GM12878 (cell line): ENCODE measurements around the gene PIPOX. TPM values are rescaled to one million over a fixed set of nuclear protein-coding genes. Genes with fewer than 3 reads are reported as not detected.

Experiments
- ATAC-seq: fragments of 200-7000 bp; cut with Tn5 transposase; 3 replicates; pipeline ENCODE4 v1.9.1; 2020; ENCODE audit warnings: mild to moderate bottlenecking, moderate library complexity
- BruUV-seq: library from RNA; stranded (reverse); fragments of 400-500 nt; replicated peaks from 2 replicates; lab custom pipeline; 2021; lab: Mats Ljungman, UMichigan
- CTCF ChIA-PET: fragments of 300-600 bp; sonication (Branson Sonifier 250); formaldehyde crosslinking; extraction: SDS; loops from one replicate; lab custom pipeline; 2021; ENCODE audit warnings: inconsistent platforms; lab: Yijun Ruan, JAX
- POLR2A ChIA-PET: fragments of 350-600 bp; formaldehyde crosslinking; extraction: SDS; loops from one replicate; lab custom pipeline; 2021; ENCODE audit warnings: inconsistent platforms; lab: Charles Lee
- RAD21 ChIA-PET: fragments of 300-600 bp; sonication (Branson Sonifier 250); formaldehyde crosslinking; loops from one replicate; lab custom pipeline; 2023; ENCODE audit warnings: antibody characterized with exemption; ENCODE audit not compliant: unreplicated experiment; lab: Charles Lee
- SMC1A ChIA-PET: fragments of 300-600 bp; sonication (Branson Sonifier 250); formaldehyde crosslinking; loops from one replicate; lab custom pipeline; 2023; ENCODE audit not compliant: unreplicated experiment, uncharacterized antibody; lab: Charles Lee
- DNase-seq: peaks from one replicate; pipeline ENCODE4 v3.0.0-alpha.2; 2011; ENCODE audit warnings: low read depth, low spot score
- FAIRE-seq: peaks from 3 replicates; lab custom pipeline; 2011; peaks lifted over from hg19 to GRCh38; lab: Jason Lieb, UNC
- H2AFZ ChIP-seq: 2 replicates; pipeline ENCODE4 v1.6.0; 2011; ENCODE audit warnings: low read depth, low read length, control low read depth; ENCODE audit not compliant: control insufficient read depth
- H3K27ac ChIP-seq: 2 replicates; pipeline ENCODE4 v1.5.1; 2011; ENCODE audit warnings: control low read depth; ENCODE audit not compliant: control insufficient read depth, insufficient read depth
- H3K27me3 ChIP-seq, 2 experiments: replicated peaks in 1 of 2; 2 replicates each; pipeline versions ENCODE4 v1.6.0 to v1.6.1; 2011; ENCODE audit warnings: low read length in 1 of 2; ENCODE audit not compliant: control insufficient read depth in 2 of 2, insufficient read depth in 2 of 2
- H3K36me3 ChIP-seq, 2 experiments: 2 replicates each; pipeline ENCODE4 v1.5.1; 2011; ENCODE audit warnings: low read length in 1 of 2; ENCODE audit not compliant: control insufficient read depth in 2 of 2, insufficient read depth in 2 of 2
- H3K4me1 ChIP-seq: 2 replicates; pipeline ENCODE4 v1.6.1; 2011; ENCODE audit warnings: mild to moderate bottlenecking, low read length, moderate library complexity, mixed read lengths; ENCODE audit not compliant: control insufficient read depth, insufficient read depth
- H3K4me2 ChIP-seq: 2 replicates; pipeline ENCODE4 v1.6.0; 2011; ENCODE audit warnings: control low read depth; ENCODE audit not compliant: control insufficient read depth, insufficient read depth
- H3K4me3 ChIP-seq: fragments of 200-600 bp; sonication (generic); 2 replicates; pipeline ENCODE4 v1.5.1; 2016
- H3K79me2 ChIP-seq: 2 replicates; pipeline ENCODE4 v1.6.0; 2011; ENCODE audit warnings: low read length; ENCODE audit not compliant: control insufficient read depth, insufficient read depth
- H3K9ac ChIP-seq: 2 replicates; pipeline ENCODE4 v1.8.0; 2011; ENCODE audit warnings: low read length, control low read depth, mixed read lengths; ENCODE audit not compliant: control insufficient read depth, insufficient read depth
- H3K9me3 ChIP-seq: replicated peaks from 3 replicates; pipeline ENCODE4 v1.5.1; 2011; ENCODE audit warnings: mild to moderate bottlenecking, low read length; ENCODE audit not compliant: control insufficient read depth, insufficient read depth
- H4K20me1 ChIP-seq: 2 replicates; pipeline ENCODE4 v1.6.0; 2011; ENCODE audit not compliant: control insufficient read depth, insufficient read depth
- EP300 ChIP-seq, 2 experiments: fragments of 150-350 bp in 1 of 2; IDR thresholded peaks; 2 replicates each; pipeline ENCODE4 v1.6.1; 2011 to 2012; ENCODE audit warnings: low read depth in 2 of 2, low read length in 2 of 2, borderline replicate concordance in 1 of 2, improper control_type of control experiment in 1 of 2, inconsistent platforms in 1 of 2; ENCODE audit not compliant: control insufficient read depth in 1 of 2
- RUNX3 ChIP-seq: IDR thresholded peaks from 2 replicates; pipeline ENCODE4 v1.6.1; 2012; ENCODE audit warnings: low read length, inconsistent platforms
- SMARCA5 ChIP-seq: fragments of 450-650 bp; IDR thresholded peaks from 2 replicates; pipeline ENCODE4 v1.6.1; 2017; ENCODE audit warnings: mild to moderate bottlenecking
- WGBS: methylation state at CpG from one replicate; pipeline ENCODE4 v1.1.6; 2016; ENCODE audit warnings: low lambda C conversion rate; ENCODE audit not compliant: insufficient replicate concordance, insufficient coverage; ENCODE audit errors: missing lambda C conversion rate; 5-methylcytosine and 5-hydroxymethylcytosine counted together
- in situ Hi-C: fragments of 300-500 bp; cut with MboI; formaldehyde crosslinking; loops from 9 replicates; pipeline ENCODE4 v1.14.3; 2018; ENCODE audit warnings: mixed read lengths
- intact Hi-C: fragments of 100-400 bp; cut with micrococcal nuclease; formaldehyde crosslinking; loops from one replicate; pipeline ENCODE4 v1.14.2; 2022; ENCODE audit not compliant: unreplicated experiment
- polyA plus RNA-seq, 11 experiments: library from polyadenylated mRNA; depleted of rRNA in 4 of 11; unstranded in 6 of 11; stranded (reverse) in 5 of 11; fragments of >200 nt; fragmentation: Nextera tagmentation in 4 of 11; fragmentation: Illumina TruSeq in 1 of 11; extraction: Ambion mirVana in 4 of 11; extraction: Trizol in 1 of 11; gene quantifications; 1 replicate in 1 of 11; 2 replicates in 10 of 11; pipeline versions ENCODE4 v1.2.1 to v1.2.3, GENCODE V29; 2011 to 2016; ENCODE audit warnings: inconsistent platforms in 2 of 11, missing spikeins in 2 of 11, low read depth in 1 of 11
- total RNA-seq, 4 experiments: library from RNA; depleted of rRNA in 3 of 4; stranded (reverse); fragments of >200 nt in 3 of 4; fragmentation: Illumina TruSeq in 1 of 4; extraction: Trizol in 1 of 4; gene quantifications; 2 replicates each; pipeline versions ENCODE4 v1.2.1 to v1.2.3, GENCODE V29; 2013 to 2021
- TF ChIP-seq, protein P1 (sequence below): IDR thresholded peaks from 2 replicates; pipeline ENCODE4 v1.6.1; 2012; ENCODE audit warnings: low read length, inconsistent platforms
- TF ChIP-seq, protein P2 (sequence below): IDR thresholded peaks from 2 replicates; pipeline ENCODE4 v1.6.1; 2012; ENCODE audit warnings: mild to moderate bottlenecking, low read depth, low read length

Gene PIPOX
- total and polyA plus RNA-seq, 10 of the 15 experiments (the other 5 are each of a cell fraction or from before 2014, with no cell fraction given), result 0.22 to 1.4 (median 0.56) TPM; not detected in 1

DNA sequence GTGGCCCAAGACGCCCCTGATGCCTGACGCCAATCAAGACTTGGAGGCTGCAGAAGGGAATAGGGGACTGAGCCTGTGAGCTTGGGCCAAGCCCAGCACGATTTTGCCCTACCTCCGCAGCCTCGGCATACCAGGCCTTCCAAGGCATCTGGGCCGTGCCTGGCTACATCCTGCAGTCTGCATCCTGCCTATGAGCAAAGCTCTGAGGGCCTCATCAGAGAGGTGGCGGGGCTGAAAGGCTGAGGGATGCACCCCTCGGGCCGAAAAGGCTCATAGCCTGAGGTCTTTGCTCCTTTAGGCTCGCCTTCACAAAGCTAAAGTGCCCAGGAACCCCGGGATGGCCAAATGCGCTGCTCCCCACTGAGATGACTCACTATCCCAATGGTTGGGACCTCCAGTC lies 39.7 kb upstream of the PIPOX start:
- in situ Hi-C loops (no loop called here), intact Hi-C loops (no loop called here)
- no peak for DNase-seq
- Histone ChIP-seq H3K9ac (no peak overlapping the region), H3K79me2 (no peaks in the 10 kb centered on the region), H3K9me3 (no peaks in the 10 kb centered on the region), H3K4me1 (no peaks in the 10 kb centered on the region), H2AFZ (no peak overlapping the region), H3K27ac (no peak overlapping the region), H3K27me3 (peaks cover 4 to 18% of the 10 kb centered on the region in 2 experiments), H3K4me2 (no peak overlapping the region), H3K36me3 (no peaks in the 10 kb centered on the region), H3K4me3 (no peak overlapping the region), H4K20me1 (no peaks in the 10 kb centered on the region)
- BruUV-seq, result no TSS peak
- SMC1A ChIA-PET, result no interaction called here
- ATAC-seq, result no peak
- TF ChIP-seq EP300 (IDR thresholded peaks at IDR 0.05; ENCODE audit: borderline replicate concordance in 1 of 2, control insufficient read depth in 1 of 2, low read depth in 2 of 2, low read length in 2 of 2), result no peak
- TF ChIP-seq, protein P1, sequence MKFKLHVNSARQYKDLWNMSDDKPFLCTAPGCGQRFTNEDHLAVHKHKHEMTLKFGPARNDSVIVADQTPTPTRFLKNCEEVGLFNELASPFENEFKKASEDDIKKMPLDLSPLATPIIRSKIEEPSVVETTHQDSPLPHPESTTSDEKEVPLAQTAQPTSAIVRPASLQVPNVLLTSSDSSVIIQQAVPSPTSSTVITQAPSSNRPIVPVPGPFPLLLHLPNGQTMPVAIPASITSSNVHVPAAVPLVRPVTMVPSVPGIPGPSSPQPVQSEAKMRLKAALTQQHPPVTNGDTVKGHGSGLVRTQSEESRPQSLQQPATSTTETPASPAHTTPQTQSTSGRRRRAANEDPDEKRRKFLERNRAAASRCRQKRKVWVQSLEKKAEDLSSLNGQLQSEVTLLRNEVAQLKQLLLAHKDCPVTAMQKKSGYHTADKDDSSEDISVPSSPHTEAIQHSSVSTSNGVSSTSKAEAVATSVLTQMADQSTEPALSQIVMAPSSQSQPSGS, result no peak
- TF ChIP-seq RUNX3, result no peak
- no peak for FAIRE-seq
- RAD21 ChIA-PET, result no interaction called here
- WGBS, result 36% methylated on average over 11 of the region's 12 CpGs
- POLR2A ChIA-PET, result no interaction called here
- CTCF ChIA-PET, result interaction anchor here (3.3 kb wide), 1 partner anchor 38 kb away, joined by 11 read pairs; no protein-coding TSS in a partner anchor

DNA sequence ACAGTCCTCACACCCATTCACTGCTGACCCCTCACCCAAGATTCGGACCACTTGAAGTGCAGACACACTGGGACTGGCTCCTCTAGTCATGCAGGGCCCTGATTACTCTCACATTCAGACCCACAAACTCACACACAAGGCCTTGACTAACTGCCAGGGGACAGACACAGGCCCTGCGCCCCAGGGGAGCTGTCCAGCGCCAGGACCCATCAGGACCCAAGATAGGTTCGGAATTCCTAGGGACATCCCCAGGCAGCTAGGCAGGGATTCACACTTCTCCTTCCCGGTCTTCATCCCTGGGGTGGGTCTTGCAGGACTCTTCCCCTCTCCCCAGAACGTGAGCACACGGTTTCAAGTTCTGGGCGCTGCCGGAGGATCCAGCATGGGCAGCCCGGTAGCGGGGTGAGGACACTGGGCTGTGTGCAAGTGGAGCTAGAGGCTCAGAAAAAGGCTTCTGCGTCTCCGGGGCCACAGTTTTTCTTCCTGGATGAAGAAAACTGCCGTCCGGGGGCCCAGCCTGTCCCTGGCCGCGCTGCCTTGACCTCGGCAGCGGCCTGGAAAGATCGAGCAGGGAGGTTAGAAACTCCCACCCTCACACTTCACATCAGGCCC lies 38.8 kb upstream of the PIPOX start:
- no TSS peak for BruUV-seq
- Histone ChIP-seq H2AFZ (no peak overlapping the region), H3K4me2 (no peak overlapping the region), H3K36me3 (no peaks in the 10 kb centered on the region), H3K27ac (no peak overlapping the region), H3K79me2 (no peaks in the 10 kb centered on the region), H3K27me3 (peaks cover 4 to 18% of the 10 kb centered on the region in 2 experiments), H3K9ac (no peak overlapping the region), H4K20me1 (no peaks in the 10 kb centered on the region), H3K9me3 (no peaks in the 10 kb centered on the region), H3K4me3 (no peak overlapping the region), H3K4me1 (no peaks in the 10 kb centered on the region)
- FAIRE-seq (no peak), ATAC-seq (no peak), DNase-seq (no peak)
- ChIA-PET SMC1A (no interaction called here), CTCF (no interaction called here), RAD21 (no interaction called here), POLR2A (no interaction called here)
- in situ Hi-C loops, result no loop called here
- WGBS, result 50% methylated on average over 20 of the region's 20 CpGs
- intact Hi-C loops, result no loop called here
- TF ChIP-seq, protein P2, sequence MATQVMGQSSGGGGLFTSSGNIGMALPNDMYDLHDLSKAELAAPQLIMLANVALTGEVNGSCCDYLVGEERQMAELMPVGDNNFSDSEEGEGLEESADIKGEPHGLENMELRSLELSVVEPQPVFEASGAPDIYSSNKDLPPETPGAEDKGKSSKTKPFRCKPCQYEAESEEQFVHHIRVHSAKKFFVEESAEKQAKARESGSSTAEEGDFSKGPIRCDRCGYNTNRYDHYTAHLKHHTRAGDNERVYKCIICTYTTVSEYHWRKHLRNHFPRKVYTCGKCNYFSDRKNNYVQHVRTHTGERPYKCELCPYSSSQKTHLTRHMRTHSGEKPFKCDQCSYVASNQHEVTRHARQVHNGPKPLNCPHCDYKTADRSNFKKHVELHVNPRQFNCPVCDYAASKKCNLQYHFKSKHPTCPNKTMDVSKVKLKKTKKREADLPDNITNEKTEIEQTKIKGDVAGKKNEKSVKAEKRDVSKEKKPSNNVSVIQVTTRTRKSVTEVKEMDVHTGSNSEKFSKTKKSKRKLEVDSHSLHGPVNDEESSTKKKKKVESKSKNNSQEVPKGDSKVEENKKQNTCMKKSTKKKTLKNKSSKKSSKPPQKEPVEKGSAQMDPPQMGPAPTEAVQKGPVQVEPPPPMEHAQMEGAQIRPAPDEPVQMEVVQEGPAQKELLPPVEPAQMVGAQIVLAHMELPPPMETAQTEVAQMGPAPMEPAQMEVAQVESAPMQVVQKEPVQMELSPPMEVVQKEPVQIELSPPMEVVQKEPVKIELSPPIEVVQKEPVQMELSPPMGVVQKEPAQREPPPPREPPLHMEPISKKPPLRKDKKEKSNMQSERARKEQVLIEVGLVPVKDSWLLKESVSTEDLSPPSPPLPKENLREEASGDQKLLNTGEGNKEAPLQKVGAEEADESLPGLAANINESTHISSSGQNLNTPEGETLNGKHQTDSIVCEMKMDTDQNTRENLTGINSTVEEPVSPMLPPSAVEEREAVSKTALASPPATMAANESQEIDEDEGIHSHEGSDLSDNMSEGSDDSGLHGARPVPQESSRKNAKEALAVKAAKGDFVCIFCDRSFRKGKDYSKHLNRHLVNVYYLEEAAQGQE, result peak; percentile 54; the same call in 1 of the 2 replicates
- no peak for TF ChIP-seq SMARCA5
- TF ChIP-seq, all 136 proteins: peak for 1
